ENCODE data around the gene LHPP.

The LHPP gene

GRCh38 chr10:124494046-124494807 lies 32.6 kb downstream of the LHPP start:
- Histone ChIP-seq H3K4me1 (ENCODE audit: control insufficient read depth in 2 of 2, insufficient read depth in 1 of 2, low read depth in 1 of 2, low read length in 2 of 2) (peaks cover 9 to 14% of the 10 kb centered on the region in 2 donors), H3K79me1 (ENCODE audit: low read depth, low read length) (no peaks in the 10 kb centered on the region), H2BK5ac (ENCODE audit: low read length) (no peak overlapping the region), H4K91ac (ENCODE audit: low read depth, low read length, poor library complexity) (no peak overlapping the region), H3K23ac (ENCODE audit: low read depth, low read length, poor library complexity) (no peak overlapping the region), H2AK5ac (ENCODE audit: low read depth, low read length) (peak overlapping the region; percentile 7), H3K18ac (ENCODE audit: low read length) (peak overlapping the region; percentile 32), H3K4ac (ENCODE audit: low read length) (no peak overlapping the region), H3K4me3 (ENCODE audit: low read length in 2 of 2) (no peak overlapping the region), H3K9me3 (replicated peaks in 1 of 2; ENCODE audit: control insufficient read depth in 2 of 2, insufficient read depth in 1 of 2, low read depth in 1 of 2, low read length in 2 of 2) (peaks cover 0 to 2% of the 10 kb centered on the region in 2 donors), H3K9ac (ENCODE audit: low read depth, low read length, poor library complexity) (no peak overlapping the region), H3K36me3 (replicated peaks in 1 of 2; ENCODE audit: control insufficient read depth in 2 of 2, insufficient read depth in 2 of 2, low read length in 2 of 2) (peaks cover 0 to 2% of the 10 kb centered on the region in 2 donors), H2BK12ac (ENCODE audit: low read length) (no peak overlapping the region), H3K4me2 (ENCODE audit: insufficient read depth, low read length, poor library complexity, severe bottlenecking) (no peak overlapping the region), H2AFZ (ENCODE audit: low read length) (peak overlapping the region; percentile 71), H3K27ac (replicated peaks; ENCODE audit: low read length) (no peak overlapping the region), H4K8ac (ENCODE audit: low read depth, low read length) (no peak overlapping the region), H2BK120ac (ENCODE audit: low read depth, low read length) (no peak overlapping the region), H3K14ac (ENCODE audit: low read length) (no peak overlapping the region), H2BK15ac (ENCODE audit: low read length) (no peak overlapping the region), H3K27me3 (ENCODE audit: control insufficient read depth in 3 of 3, insufficient read depth in 3 of 3, low read depth in 1 of 3, low read length in 3 of 3) (peaks cover 0 to 2% (median 0%) of the 10 kb centered on the region in 3 experiments)
- WGBS, 2 donors (ENCODE audit: extremely low coverage in 2 of 2, insufficient read length in 2 of 2, insufficient replicate concordance in 1 of 2), result no CpG with 5 or more reads among the region's 16 CpGs
- DNase-seq (ENCODE audit: low spot score), result no peak

GRCh38 chr10:124495162-124495561 lies 33.5 kb downstream of the LHPP start:
- Histone ChIP-seq H3K9ac (ENCODE audit: low read depth, low read length, poor library complexity) (no peak overlapping the region), H3K4me2 (ENCODE audit: insufficient read depth, low read length, poor library complexity, severe bottlenecking) (no peak overlapping the region), H3K27ac (replicated peaks; ENCODE audit: low read length) (no peak overlapping the region), H4K8ac (ENCODE audit: low read depth, low read length) (no peak overlapping the region), H3K4me1 (ENCODE audit: control insufficient read depth in 2 of 2, insufficient read depth in 1 of 2, low read depth in 1 of 2, low read length in 2 of 2) (peaks cover 9 to 14% of the 10 kb centered on the region in 2 donors), H2BK120ac (ENCODE audit: low read depth, low read length) (no peak overlapping the region), H3K36me3 (replicated peaks in 1 of 2; ENCODE audit: control insufficient read depth in 2 of 2, insufficient read depth in 2 of 2, low read length in 2 of 2) (peaks cover 0 to under 1% of the 10 kb centered on the region in 2 donors), H4K91ac (ENCODE audit: low read depth, low read length, poor library complexity) (no peak overlapping the region), H3K14ac (ENCODE audit: low read length) (no peak overlapping the region), H3K4ac (ENCODE audit: low read length) (no peak overlapping the region), H3K79me1 (ENCODE audit: low read depth, low read length) (no peaks in the 10 kb centered on the region), H2AFZ (ENCODE audit: low read length) (no peak overlapping the region), H3K18ac (ENCODE audit: low read length) (no peak overlapping the region), H2BK15ac (ENCODE audit: low read length) (no peak overlapping the region), H2BK12ac (ENCODE audit: low read length) (peak overlapping the region; percentile 12), H2BK5ac (ENCODE audit: low read length) (no peak overlapping the region), H3K23ac (ENCODE audit: low read depth, low read length, poor library complexity) (no peak overlapping the region), H3K4me3 (ENCODE audit: low read length in 2 of 2) (no peak overlapping the region), H3K9me3 (replicated peaks in 1 of 2; ENCODE audit: control insufficient read depth in 2 of 2, insufficient read depth in 1 of 2, low read depth in 1 of 2, low read length in 2 of 2) (no peaks in the 10 kb centered on the region), H2AK5ac (ENCODE audit: low read depth, low read length) (no peak overlapping the region), H3K27me3 (ENCODE audit: control insufficient read depth in 3 of 3, insufficient read depth in 3 of 3, low read depth in 1 of 3, low read length in 3 of 3) (peaks cover 0 to 2% (median 0%) of the 10 kb centered on the region in 3 experiments)
- no peak for DNase-seq (ENCODE audit: low spot score)
- no CpG with 5 or more reads among the region's 7 CpGs for WGBS, 2 donors (ENCODE audit: extremely low coverage in 2 of 2, insufficient read length in 2 of 2, insufficient replicate concordance in 1 of 2)

- Histone ChIP-seq H2BK5ac (ENCODE audit: low read length) (no peak overlapping the region), H3K4me2 (ENCODE audit: insufficient read depth, low read length, poor library complexity, severe bottlenecking) (no peak overlapping the region), H4K91ac (ENCODE audit: low read depth, low read length, poor library complexity) (no peak overlapping the region), H3K4ac (ENCODE audit: low read length) (no peak overlapping the region), H2AFZ (ENCODE audit: low read length) (no peak overlapping the region), H2AK5ac (ENCODE audit: low read depth, low read length) (no peak overlapping the region), H3K27ac (replicated peaks; ENCODE audit: low read length) (no peak overlapping the region), H2BK12ac (ENCODE audit: low read length) (no peak overlapping the region), H3K4me3 (ENCODE audit: low read length in 2 of 2) (no peak overlapping the region), H3K9me3 (replicated peaks in 1 of 2; ENCODE audit: control insufficient read depth in 2 of 2, insufficient read depth in 1 of 2, low read depth in 1 of 2, low read length in 2 of 2) (no peaks in the 10 kb centered on the region), H3K79me1 (ENCODE audit: low read depth, low read length) (no peaks in the 10 kb centered on the region), H3K18ac (ENCODE audit: low read length) (no peak overlapping the region), H2BK120ac (ENCODE audit: low read depth, low read length) (no peak overlapping the region), H3K27me3 (ENCODE audit: control insufficient read depth in 3 of 3, insufficient read depth in 3 of 3, low read depth in 1 of 3, low read length in 3 of 3) (peaks cover 0 to 2% (median 0%) of the 10 kb centered on the region in 3 experiments), H2BK15ac (ENCODE audit: low read length) (no peak overlapping the region), H3K23ac (ENCODE audit: low read depth, low read length, poor library complexity) (no peak overlapping the region), H4K8ac (ENCODE audit: low read depth, low read length) (no peak overlapping the region), H3K9ac (ENCODE audit: low read depth, low read length, poor library complexity) (no peak overlapping the region), H3K14ac (ENCODE audit: low read length) (no peak overlapping the region), H3K36me3 (replicated peaks in 1 of 2; ENCODE audit: control insufficient read depth in 2 of 2, insufficient read depth in 2 of 2, low read length in 2 of 2) (peaks cover 0 to 1% of the 10 kb centered on the region in 2 donors), H3K4me1 (ENCODE audit: control insufficient read depth in 2 of 2, insufficient read depth in 1 of 2, low read depth in 1 of 2, low read length in 2 of 2) (peaks cover 9 to 14% of the 10 kb centered on the region in 2 donors)
- no peak for DNase-seq (ENCODE audit: low spot score)
- no CpG with 5 or more reads among the region's 11 CpGs for WGBS, 2 donors (ENCODE audit: extremely low coverage in 2 of 2, insufficient read length in 2 of 2, insufficient replicate concordance in 1 of 2)
Observed at GRCh38 chr10:124495725-124496124, 34.1 kb downstream of the LHPP start.

GRCh38 chr10:124496150-124496549 lies 34.5 kb downstream of the LHPP start:
- DNase-seq (ENCODE audit: low spot score), result no peak
- Histone ChIP-seq H3K36me3 (replicated peaks in 1 of 2; ENCODE audit: control insufficient read depth in 2 of 2, insufficient read depth in 2 of 2, low read length in 2 of 2) (peaks cover 0 to 1% of the 10 kb centered on the region in 2 donors), H3K4ac (ENCODE audit: low read length) (no peak overlapping the region), H3K14ac (ENCODE audit: low read length) (no peak overlapping the region), H3K27me3 (ENCODE audit: control insufficient read depth in 3 of 3, insufficient read depth in 3 of 3, low read depth in 1 of 3, low read length in 3 of 3) (peaks cover 0 to 2% (median 0%) of the 10 kb centered on the region in 3 experiments), H3K79me1 (ENCODE audit: low read depth, low read length) (no peaks in the 10 kb centered on the region), H2AFZ (ENCODE audit: low read length) (no peak overlapping the region), H3K4me3 (ENCODE audit: low read length in 2 of 2) (no peak overlapping the region), H3K9ac (ENCODE audit: low read depth, low read length, poor library complexity) (no peak overlapping the region), H4K91ac (ENCODE audit: low read depth, low read length, poor library complexity) (no peak overlapping the region), H4K8ac (ENCODE audit: low read depth, low read length) (no peak overlapping the region), H3K23ac (ENCODE audit: low read depth, low read length, poor library complexity) (no peak overlapping the region), H2AK5ac (ENCODE audit: low read depth, low read length) (peak overlapping the region; percentile 2), H3K9me3 (replicated peaks in 1 of 2; ENCODE audit: control insufficient read depth in 2 of 2, insufficient read depth in 1 of 2, low read depth in 1 of 2, low read length in 2 of 2) (peaks cover 0 to 2% of the 10 kb centered on the region in 2 donors), H2BK15ac (ENCODE audit: low read length) (no peak overlapping the region), H3K27ac (replicated peaks; ENCODE audit: low read length) (no peak overlapping the region), H2BK5ac (ENCODE audit: low read length) (no peak overlapping the region), H3K4me1 (ENCODE audit: control insufficient read depth in 2 of 2, insufficient read depth in 1 of 2, low read depth in 1 of 2, low read length in 2 of 2) (peaks cover 9 to 14% of the 10 kb centered on the region in 2 donors), H3K4me2 (ENCODE audit: insufficient read depth, low read length, poor library complexity, severe bottlenecking) (no peak overlapping the region), H2BK12ac (ENCODE audit: low read length) (no peak overlapping the region), H3K18ac (ENCODE audit: low read length) (peak overlapping the region; percentile 17), H2BK120ac (ENCODE audit: low read depth, low read length) (no peak overlapping the region)
- no CpG with 5 or more reads among the region's 14 CpGs for WGBS, 2 donors (ENCODE audit: extremely low coverage in 2 of 2, insufficient read length in 2 of 2, insufficient replicate concordance in 1 of 2)

Measured in neuronal stem cell (in vitro differentiated cells).